HG03097 (cell line): ENCODE measurements around the gene NECAB3.
A peak's percentile ranks its signal among the peaks of the same experiment; 100 is the strongest.
"Not testable (repeated sequence)": the region's sequence is repeated elsewhere in the genome, so short reads cannot be mapped to it uniquely, and the experiment has no call there.

Experiments
- ATAC-seq: cut with Tn5 transposase; IDR thresholded peaks from one replicate; pipeline ENCODE4 v1.9.1; 2021; ENCODE audit not compliant: unreplicated experiment, low FRiP score

NECAB3 gene

GRCh38 chr20:33674294-33675135 lies at the start of gene NECAB3:
NECAB3 (minus strand) TSS chr20:33674428; CDS start chr20:33674352, 76 bp downstream.
- ATAC-seq, result peak; percentile 41

- ATAC-seq, result no peak
These were observed 47.3 kb upstream of the NECAB3 start for GRCh38 chr20:33721391-33722140.

- ATAC-seq, result peak; percentile 92
These were observed 45.9 kb upstream of the NECAB3 start, which contains the start of gene PXMP4 for GRCh38 chr20:33719989-33720709. PXMP4 (minus strand) TSS chr20:33720310; CDS start chr20:33720207, 103 bp downstream.

- no peak for ATAC-seq
These were observed 45.2 kb upstream of the NECAB3 start for GRCh38 chr20:33719277-33719988.

GRCh38 chr20:33716498-33716897 lies 42.3 kb upstream of the NECAB3 start:
- no peak for ATAC-seq

GRCh38 chr20:33713865-33714367 lies 39.7 kb upstream of the NECAB3 start:
- no peak for ATAC-seq

- no peak for ATAC-seq
These were observed 37.2 kb upstream of the NECAB3 start for GRCh38 chr20:33711446-33711738.

- ATAC-seq, result no peak
These were observed 36.6 kb upstream of the NECAB3 start for GRCh38 chr20:33710681-33711445.

- ATAC-seq, result no peak
These were observed 35.8 kb upstream of the NECAB3 start for GRCh38 chr20:33709905-33710541.

- ATAC-seq, result no peak
These were observed 35.2 kb upstream of the NECAB3 start for GRCh38 chr20:33709398-33709797.

- ATAC-seq, result no peak
These were observed 33.4 kb upstream of the NECAB3 start for GRCh38 chr20:33707668-33708067.

GRCh38 chr20:33704197-33704924 lies 30.1 kb upstream of the NECAB3 start:
- ATAC-seq, result no peak

- no peak for ATAC-seq
These were observed 29.4 kb upstream of the NECAB3 start for GRCh38 chr20:33703498-33704137.

- ATAC-seq, result no peak
These were observed 28.6 kb upstream of the NECAB3 start for GRCh38 chr20:33702861-33703260.

- ATAC-seq, result no peak
These were observed 27.6 kb upstream of the NECAB3 start for GRCh38 chr20:33701629-33702450.

- ATAC-seq, result not testable (repeated sequence)
These were observed 26.6 kb upstream of the NECAB3 start for GRCh38 chr20:33700696-33701441.
